ENCODE data around the gene MTFP1. TPM values are rescaled to one million over a fixed set of nuclear protein-coding genes. Genes with fewer than 3 reads are reported as not detected.
A peak's percentile ranks its signal among the peaks of the same experiment; 100 is the strongest.
"Not testable (repeated sequence)": the region's sequence is repeated elsewhere in the genome, so short reads cannot be mapped to it uniquely, and the experiment has no call there.

MTFP1 gene
- total RNA-seq, 1 experiment from 2014 or later, result 18.5 TPM

DNA sequence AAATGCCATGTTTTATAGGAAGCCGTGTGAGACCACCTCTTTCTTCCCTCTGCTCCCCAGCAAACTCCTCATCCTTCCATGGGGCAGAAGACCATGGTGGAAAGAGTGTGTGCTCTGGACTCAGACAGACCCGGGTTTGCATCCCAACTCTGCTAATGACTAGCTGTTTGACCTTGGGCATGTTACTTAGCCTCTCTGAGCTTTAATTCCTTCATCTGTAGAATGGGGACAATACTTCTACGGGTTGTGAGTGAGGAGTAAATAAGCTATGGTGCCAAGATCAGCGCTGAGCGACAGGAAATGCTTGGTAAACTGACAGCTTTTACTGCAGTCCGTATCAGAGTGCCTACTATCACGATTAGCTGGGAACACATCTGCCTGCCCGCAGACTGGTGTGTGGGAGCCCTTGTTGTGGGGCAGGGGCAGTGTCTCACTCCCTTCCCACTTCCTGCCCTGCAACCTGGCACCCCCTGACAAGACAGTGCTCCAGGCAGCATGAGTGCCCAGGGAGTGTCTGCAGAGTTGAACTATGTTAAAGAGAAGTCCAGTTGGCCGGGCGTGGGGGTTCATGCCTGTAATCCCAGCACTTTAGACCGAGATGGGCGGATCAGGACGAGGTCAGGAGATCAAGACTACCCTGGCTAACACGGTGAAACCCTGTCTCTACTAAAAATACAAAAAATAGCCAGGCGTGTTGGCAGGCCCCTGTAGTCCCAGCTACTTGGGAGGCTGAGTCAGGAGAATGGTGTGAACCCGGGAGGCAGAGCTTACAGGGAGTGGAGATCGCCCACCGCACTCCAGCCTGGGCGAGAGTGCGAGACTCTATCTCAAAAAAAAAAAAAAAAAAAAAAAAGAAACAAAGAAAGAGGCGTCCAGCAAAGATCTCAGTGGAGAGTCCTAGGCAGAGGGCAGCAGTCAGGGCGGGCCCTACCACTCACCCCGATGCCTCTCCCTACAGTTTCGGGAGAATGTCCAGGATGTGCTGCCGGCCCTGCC is 26.6 kb upstream of the MTFP1 start:
- H3K79me2 ChIP-seq (ENCODE audit: low read depth), result peaks cover 53% of the 10 kb centered on the region
- peaks cover 7% of the 10 kb centered on the region; the same call in 1 of the 2 replicates for H3F3A ChIP-seq (ENCODE audit: insufficient read depth, low read depth)
- no peaks in the 10 kb centered on the region for H3K9me2 ChIP-seq (ENCODE audit: insufficient read depth)
- ChIA-PET POLR2A (ENCODE audit: unreplicated experiment) (interaction anchor here (0.6 kb wide), 1 partner anchor 25 kb away, joined by 3 read pairs; no protein-coding TSS in a partner anchor), CTCF (interaction anchor here (0.5 kb wide), 1 partner anchor 208 kb away, joined by 5 read pairs; the partner anchor contains the start of gene TCN2)
- no peaks in the 10 kb centered on the region for H3K27me3 ChIP-seq (ENCODE audit: insufficient read depth, low read depth)
- H3K4me1 ChIP-seq (replicated peaks; ENCODE audit: insufficient read depth), result peaks cover 25% of the 10 kb centered on the region
- TF ChIP-seq, protein P1, sequence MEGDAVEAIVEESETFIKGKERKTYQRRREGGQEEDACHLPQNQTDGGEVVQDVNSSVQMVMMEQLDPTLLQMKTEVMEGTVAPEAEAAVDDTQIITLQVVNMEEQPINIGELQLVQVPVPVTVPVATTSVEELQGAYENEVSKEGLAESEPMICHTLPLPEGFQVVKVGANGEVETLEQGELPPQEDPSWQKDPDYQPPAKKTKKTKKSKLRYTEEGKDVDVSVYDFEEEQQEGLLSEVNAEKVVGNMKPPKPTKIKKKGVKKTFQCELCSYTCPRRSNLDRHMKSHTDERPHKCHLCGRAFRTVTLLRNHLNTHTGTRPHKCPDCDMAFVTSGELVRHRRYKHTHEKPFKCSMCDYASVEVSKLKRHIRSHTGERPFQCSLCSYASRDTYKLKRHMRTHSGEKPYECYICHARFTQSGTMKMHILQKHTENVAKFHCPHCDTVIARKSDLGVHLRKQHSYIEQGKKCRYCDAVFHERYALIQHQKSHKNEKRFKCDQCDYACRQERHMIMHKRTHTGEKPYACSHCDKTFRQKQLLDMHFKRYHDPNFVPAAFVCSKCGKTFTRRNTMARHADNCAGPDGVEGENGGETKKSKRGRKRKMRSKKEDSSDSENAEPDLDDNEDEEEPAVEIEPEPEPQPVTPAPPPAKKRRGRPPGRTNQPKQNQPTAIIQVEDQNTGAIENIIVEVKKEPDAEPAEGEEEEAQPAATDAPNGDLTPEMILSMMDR (conservative IDR thresholded peaks at IDR 0.05), result no peak
- TF ChIP-seq EZH2 (IDR thresholded peaks at IDR 0.05; ENCODE audit: low read depth), result no peak
- H4K20me1 ChIP-seq (ENCODE audit: insufficient read depth), result no peaks in the 10 kb centered on the region; the same call in 1 of the 2 replicates
- DNase-seq, result no peak
- peak overlapping the region; percentile 100 for H3K4me2 ChIP-seq
- no peak overlapping the region for H3K27ac ChIP-seq
- no peak overlapping the region for H2AFZ ChIP-seq
- no TSS peak for BruUV-seq (replicated peaks)
- H3K9me3 ChIP-seq (ENCODE audit: insufficient read depth, low read depth), result no peaks in the 10 kb centered on the region
- H3K36me3 ChIP-seq (ENCODE audit: low read depth), result no peaks in the 10 kb centered on the region
- intact Hi-C loops (cut with micrococcal nuclease; ENCODE audit: unreplicated experiment), result loop anchor here (1.0 to 10.0 kb wide), 2 partner anchors 21 to 294 kb away; no protein-coding TSS in a partner anchor
- no peak overlapping the region; the same call in 1 of the 2 replicates for H3K4me3 ChIP-seq

DNA sequence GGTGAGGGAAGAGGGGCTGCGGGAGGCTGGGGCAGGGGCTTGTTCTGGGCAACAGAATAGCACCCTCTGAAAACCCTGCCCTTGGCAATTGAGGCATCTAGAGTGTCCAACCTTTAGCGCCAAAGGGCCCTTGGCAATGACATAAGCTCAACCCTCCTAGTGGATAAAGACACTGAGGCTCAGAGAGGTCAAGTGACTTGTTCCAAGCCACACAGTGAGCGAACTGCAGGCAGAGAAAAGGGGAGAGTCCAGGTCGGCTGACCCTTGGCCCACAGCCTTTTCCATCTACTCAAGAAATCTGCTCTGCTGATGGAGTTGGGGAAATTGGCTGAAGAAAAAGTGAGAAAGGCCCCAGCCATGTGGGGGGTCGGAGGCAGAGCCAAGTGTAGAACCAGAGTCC is 25.9 kb upstream of the MTFP1 start:
- Histone ChIP-seq H4K20me1 (ENCODE audit: insufficient read depth) (no peaks in the 10 kb centered on the region; the same call in 1 of the 2 replicates), H3K9me3 (ENCODE audit: insufficient read depth, low read depth) (no peaks in the 10 kb centered on the region), H3K4me1 (replicated peaks; ENCODE audit: insufficient read depth) (peaks cover 25% of the 10 kb centered on the region), H3K36me3 (ENCODE audit: low read depth) (no peaks in the 10 kb centered on the region), H3K4me2 (no peak overlapping the region), H3K27ac (no peak overlapping the region), H2AFZ (no peak overlapping the region), H3K79me2 (ENCODE audit: low read depth) (peaks cover 53% of the 10 kb centered on the region), H3K4me3 (no peak overlapping the region), H3K9me2 (ENCODE audit: insufficient read depth) (no peaks in the 10 kb centered on the region), H3K27me3 (ENCODE audit: insufficient read depth, low read depth) (no peaks in the 10 kb centered on the region), H3F3A (ENCODE audit: insufficient read depth, low read depth) (peaks cover 14% of the 10 kb centered on the region; the same call in 1 of the 2 replicates)
- no peak for DNase-seq
- TF ChIP-seq EZH2 (IDR thresholded peaks at IDR 0.05; ENCODE audit: low read depth), result no peak
- TF ChIP-seq, protein P1 (conservative IDR thresholded peaks at IDR 0.05), result no peak
- CTCF ChIA-PET, result no interaction called here
- POLR2A ChIA-PET (ENCODE audit: unreplicated experiment), result no interaction called here
- BruUV-seq (replicated peaks), result no TSS peak
- intact Hi-C loops (cut with micrococcal nuclease; ENCODE audit: unreplicated experiment), result loop anchor here (10.0 kb wide), 1 partner anchor 295 kb away; no protein-coding TSS in a partner anchor

DNA sequence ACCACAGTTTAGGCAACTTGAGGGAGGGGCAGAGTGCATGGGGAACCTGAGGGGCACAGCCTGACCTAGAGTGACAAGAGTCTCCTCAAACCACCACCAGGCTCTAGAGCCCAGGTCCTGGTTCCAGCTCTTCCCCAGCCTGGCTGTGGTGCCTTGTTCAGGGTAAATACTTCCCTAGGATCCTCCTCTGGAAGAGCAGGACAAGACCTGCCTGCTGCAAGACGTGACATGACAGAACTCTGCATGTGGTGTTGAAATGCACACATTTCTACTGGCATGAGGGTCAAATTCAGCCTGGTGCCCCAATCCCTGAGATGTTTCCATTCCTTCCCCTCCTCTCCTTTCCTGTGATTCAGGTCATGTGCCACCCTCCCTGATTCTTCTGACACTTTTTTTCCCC is 25.4 kb upstream of the MTFP1 start:
- POLR2A ChIA-PET (ENCODE audit: unreplicated experiment), result no interaction called here
- CTCF ChIA-PET, result no interaction called here

DNA sequence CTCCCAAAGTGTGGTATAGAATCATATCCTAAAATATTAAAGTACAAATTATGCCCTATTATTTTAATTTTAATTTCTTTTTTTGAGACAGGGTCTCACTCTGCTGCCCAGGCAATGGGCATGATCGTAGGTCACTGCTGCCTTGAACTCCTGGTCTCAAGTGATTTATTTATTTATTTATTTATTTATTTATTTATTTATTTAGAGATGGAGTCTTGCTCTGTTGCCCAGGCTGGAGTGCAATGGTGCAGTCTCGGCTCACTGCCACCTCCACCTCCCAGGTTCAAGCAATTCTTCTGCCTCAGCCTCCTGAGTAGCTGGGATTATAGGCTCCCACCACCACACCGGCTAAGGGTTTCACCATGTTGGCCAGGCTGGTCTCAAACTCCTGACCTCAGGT is 24.5 kb upstream of the MTFP1 start:
- H3K9me3 ChIP-seq (ENCODE audit: insufficient read depth, low read depth); CTCF ChIA-PET; H2AFZ ChIP-seq; H3K27ac ChIP-seq; BruUV-seq (replicated peaks); H3K27me3 ChIP-seq (ENCODE audit: insufficient read depth, low read depth); DNase-seq; H3K36me3 ChIP-seq (ENCODE audit: low read depth); H4K20me1 ChIP-seq (ENCODE audit: insufficient read depth); H3K9me2 ChIP-seq (ENCODE audit: insufficient read depth); POLR2A ChIA-PET (ENCODE audit: unreplicated experiment); intact Hi-C loops (cut with micrococcal nuclease; ENCODE audit: unreplicated experiment); H3K4me3 ChIP-seq; H3K4me2 ChIP-seq: not testable (repeated sequence)
- peaks cover 16% of the 10 kb centered on the region; the same call in 1 of the 2 replicates for H3F3A ChIP-seq (ENCODE audit: insufficient read depth, low read depth)
- H3K4me1 ChIP-seq (replicated peaks; ENCODE audit: insufficient read depth), result peaks cover 24% of the 10 kb centered on the region
- H3K79me2 ChIP-seq (ENCODE audit: low read depth), result peaks cover 62% of the 10 kb centered on the region

More for the DNA sequence above, 25.4 kb upstream of the MTFP1 start:
- H3K36me3 ChIP-seq (ENCODE audit: low read depth), result no peaks in the 10 kb centered on the region
- peaks cover 25% of the 10 kb centered on the region for H3K4me1 ChIP-seq (replicated peaks; ENCODE audit: insufficient read depth)
- peaks cover 55% of the 10 kb centered on the region for H3K79me2 ChIP-seq (ENCODE audit: low read depth)
- BruUV-seq (replicated peaks), result no TSS peak
- no peak for DNase-seq
- H3K9me2 ChIP-seq (ENCODE audit: insufficient read depth), result no peaks in the 10 kb centered on the region
- H3F3A ChIP-seq (ENCODE audit: insufficient read depth, low read depth), result peaks cover 16% of the 10 kb centered on the region; the same call in 1 of the 2 replicates
- no peak overlapping the region for H3K27ac ChIP-seq
- TF ChIP-seq, protein P1 (conservative IDR thresholded peaks at IDR 0.05), result no peak
- TF ChIP-seq EZH2 (IDR thresholded peaks at IDR 0.05; ENCODE audit: low read depth), result no peak
- no peaks in the 10 kb centered on the region for H3K9me3 ChIP-seq (ENCODE audit: insufficient read depth, low read depth)
- H3K4me2 ChIP-seq, result no peak overlapping the region
- H3K4me3 ChIP-seq, result no peak overlapping the region
- no peak overlapping the region for H2AFZ ChIP-seq
- H4K20me1 ChIP-seq (ENCODE audit: insufficient read depth), result no peaks in the 10 kb centered on the region; the same call in 1 of the 2 replicates
- intact Hi-C loops (cut with micrococcal nuclease; ENCODE audit: unreplicated experiment), result no loop called here
- no peaks in the 10 kb centered on the region for H3K27me3 ChIP-seq (ENCODE audit: insufficient read depth, low read depth)
